C4-2B (cell line): Measurements from ENCODE around the gene PARD3B.

Experiments used
- ZFX ChIP-seq: fragments of 450-650 bp; IDR thresholded peaks from 2 replicates; pipeline ENCODE4 v1.6.1; 2017
- TF ChIP-seq, protein P1 (sequence below): fragments of 450-650 bp; conservative IDR thresholded peaks from 2 replicates; pipeline ENCODE4 v1.5.1; 2017; ENCODE audit warnings: mild to moderate bottlenecking

DNA sequence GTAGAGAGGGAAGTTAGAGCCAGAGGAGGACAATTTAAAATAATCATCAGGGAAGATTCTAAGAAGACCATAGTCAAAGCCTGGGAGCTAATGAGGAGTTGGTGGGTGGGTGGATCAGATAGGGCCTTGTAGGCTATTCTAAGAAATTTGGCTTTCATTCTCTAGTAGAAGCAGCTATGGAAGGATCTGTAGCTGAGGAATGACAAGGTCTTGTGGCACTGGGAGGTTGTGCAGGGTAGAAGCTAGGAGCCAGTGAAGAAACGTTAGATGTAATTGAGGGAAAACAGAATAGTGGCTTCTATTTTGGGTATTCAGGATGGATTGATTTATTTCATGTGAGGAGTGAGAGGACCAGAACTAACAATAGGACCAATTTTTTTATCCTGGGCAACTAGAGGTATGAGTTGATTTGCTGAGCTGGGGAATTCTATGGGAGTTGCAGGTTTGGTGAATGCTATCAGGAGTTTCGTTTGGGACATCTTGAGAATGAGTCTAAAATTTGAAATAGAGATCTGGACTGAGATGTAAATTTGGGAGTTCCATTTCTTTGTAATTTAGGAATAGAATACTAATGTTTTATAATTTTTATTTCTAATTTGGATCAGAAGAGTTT lies 371.9 kb downstream of the PARD3B start:
- TF ChIP-seq, protein P1, sequence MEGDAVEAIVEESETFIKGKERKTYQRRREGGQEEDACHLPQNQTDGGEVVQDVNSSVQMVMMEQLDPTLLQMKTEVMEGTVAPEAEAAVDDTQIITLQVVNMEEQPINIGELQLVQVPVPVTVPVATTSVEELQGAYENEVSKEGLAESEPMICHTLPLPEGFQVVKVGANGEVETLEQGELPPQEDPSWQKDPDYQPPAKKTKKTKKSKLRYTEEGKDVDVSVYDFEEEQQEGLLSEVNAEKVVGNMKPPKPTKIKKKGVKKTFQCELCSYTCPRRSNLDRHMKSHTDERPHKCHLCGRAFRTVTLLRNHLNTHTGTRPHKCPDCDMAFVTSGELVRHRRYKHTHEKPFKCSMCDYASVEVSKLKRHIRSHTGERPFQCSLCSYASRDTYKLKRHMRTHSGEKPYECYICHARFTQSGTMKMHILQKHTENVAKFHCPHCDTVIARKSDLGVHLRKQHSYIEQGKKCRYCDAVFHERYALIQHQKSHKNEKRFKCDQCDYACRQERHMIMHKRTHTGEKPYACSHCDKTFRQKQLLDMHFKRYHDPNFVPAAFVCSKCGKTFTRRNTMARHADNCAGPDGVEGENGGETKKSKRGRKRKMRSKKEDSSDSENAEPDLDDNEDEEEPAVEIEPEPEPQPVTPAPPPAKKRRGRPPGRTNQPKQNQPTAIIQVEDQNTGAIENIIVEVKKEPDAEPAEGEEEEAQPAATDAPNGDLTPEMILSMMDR = no peak
- TF ChIP-seq ZFX = no peak
